K562 (cell line): ENCODE data around the gene CEND1. TPM values are rescaled to one million over a fixed set of nuclear protein-coding genes. Genes with fewer than 3 reads are reported as not detected.

Experiments used
- ATAC-seq: fragments of 200-7000 bp; cut with Tn5 transposase; 3 replicates; pipeline ENCODE4 v1.9.1; 2020; ENCODE audit warnings: moderate library complexity
- BruUV-seq: library from RNA; stranded (reverse); fragments of 400-500 nt; replicated peaks from 2 replicates; lab custom pipeline; 2021; lab: Mats Ljungman, UMichigan
- CTCF ChIA-PET: fragments of 300-600 bp; formaldehyde crosslinking; extraction: SDS; loops from one replicate; lab custom pipeline; 2021; ENCODE audit warnings: low intra/inter-chr PET ratio; lab: Yijun Ruan, JAX
- POLR2A ChIA-PET: fragments of 300-600, 350-650 bp; sonication (Branson Sonifier 250); formaldehyde crosslinking; extraction: SDS; loops from one replicate; lab custom pipeline; 2021; ENCODE audit warnings: antibody characterized with exemption, inconsistent platforms; lab: Yijun Ruan, JAX
- DNase-seq, 4 experiments: peaks; one replicate each; pipeline versions ENCODE4 v3.0.0 to v3.0.0-alpha.2; 2011 to 2018; ENCODE audit warnings: low spot score in 3 of 4, mixed read lengths in 3 of 4; ENCODE audit errors: extremely low read depth in 1 of 4
- FAIRE-seq: peaks from 2 replicates; lab custom pipeline; 2011; peaks lifted over from hg19 to GRCh38; lab: Jason Lieb, UNC
- H2AFZ ChIP-seq: 2 replicates; pipeline ENCODE4 v1.6.0; 2011; ENCODE audit warnings: low read depth, low read length, control low read depth, inconsistent platforms
- H3K27ac ChIP-seq: fragments of 200-600 bp; 3 replicates; pipeline ENCODE4 v1.8.0; 2011; ENCODE audit warnings: low read depth, mild to moderate bottlenecking, control low read depth, inconsistent platforms, low read length, moderate library complexity, mixed read lengths; ENCODE audit errors: extremely low read depth
- H3K27me3 ChIP-seq, 2 experiments: fragments of 300-600 bp in 1 of 2; 2 replicates in 1 of 2; 3 replicates in 1 of 2; pipeline versions ENCODE4 v1.6.0 to v1.8.0; 2011; ENCODE audit warnings: inconsistent platforms in 2 of 2, low read length in 2 of 2, mild to moderate bottlenecking in 1 of 2, mixed read lengths in 1 of 2, moderate library complexity in 1 of 2; ENCODE audit not compliant: control insufficient read depth in 2 of 2, insufficient read depth in 2 of 2
- H3K36me3 ChIP-seq: fragments of 300-600 bp; 3 replicates; pipeline ENCODE4 v1.8.0; 2011; ENCODE audit warnings: mild to moderate bottlenecking, low read length, inconsistent platforms; ENCODE audit not compliant: control insufficient read depth, insufficient read depth
- H3K4me1 ChIP-seq, 2 experiments: fragments of 200-600 bp in 1 of 2; replicated peaks in 1 of 2; 2 replicates in 1 of 2; 3 replicates in 1 of 2; pipeline versions ENCODE4 v1.5.1 to v1.8.0; 2011; ENCODE audit warnings: inconsistent platforms in 2 of 2, low read length in 2 of 2, mild to moderate bottlenecking in 1 of 2, mixed read lengths in 1 of 2, moderate library complexity in 1 of 2; ENCODE audit not compliant: control insufficient read depth in 2 of 2, insufficient read depth in 2 of 2
- H3K4me2 ChIP-seq: 2 replicates; pipeline ENCODE4 v1.6.1; 2011; ENCODE audit warnings: low read length, control low read depth, inconsistent platforms, mixed read lengths; ENCODE audit not compliant: insufficient read depth
- H3K4me3 ChIP-seq: fragments of 200-600 bp; sonication (generic), shearing (Covaris generic); 2 replicates; pipeline ENCODE4 v1.5.1; 2016; ENCODE audit warnings: control low read depth, inconsistent platforms
- H3K79me2 ChIP-seq: fragments of 200-600 bp; 3 replicates; pipeline ENCODE4 v1.8.0; 2011; ENCODE audit warnings: low read length, inconsistent platforms; ENCODE audit not compliant: control insufficient read depth, insufficient read depth
- H3K9ac ChIP-seq, 2 experiments: 2 replicates each; pipeline versions ENCODE4 v1.6.0 to v1.6.1; 2011; ENCODE audit warnings: low read depth in 2 of 2, low read length in 2 of 2, control low read depth in 1 of 2, inconsistent platforms in 1 of 2, mild to moderate bottlenecking in 1 of 2, mixed read lengths in 1 of 2; ENCODE audit not compliant: insufficient read depth in 1 of 2
- H3K9me1 ChIP-seq: one replicate; pipeline ENCODE4 v1.6.0; 2011; ENCODE audit warnings: inconsistent platforms, mild to moderate bottlenecking, low read length, moderate library complexity; ENCODE audit not compliant: control insufficient read depth, insufficient read depth
- H3K9me3 ChIP-seq: replicated peaks from 2 replicates; pipeline ENCODE4 v1.5.1; 2011; ENCODE audit warnings: low read depth, low read length, inconsistent platforms; ENCODE audit not compliant: control insufficient read depth, insufficient read depth
- H4K20me1 ChIP-seq: replicated peaks from 2 replicates; pipeline ENCODE4 v1.6.1; 2011; ENCODE audit warnings: low read length, inconsistent platforms, mixed read lengths; ENCODE audit not compliant: control insufficient read depth, insufficient read depth
- NFYB ChIP-seq: IDR thresholded peaks from 2 replicates; pipeline ENCODE4 v1.6.1; 2011; ENCODE audit warnings: mild to moderate bottlenecking, moderate library complexity; ENCODE audit not compliant: insufficient read length; ENCODE audit errors: extremely low read depth
- POLR2G ChIP-seq: fragments of 200-400 bp; formaldehyde crosslinking; IDR thresholded peaks from 2 replicates; pipeline ENCODE4 v1.6.1; 2017; ENCODE audit warnings: low read depth, mild to moderate bottlenecking, antibody characterized with exemption, low read length, moderate library complexity
- TFAM ChIP-seq: fragments of 250-450 bp; sonication (Bioruptor Pico); conservative IDR thresholded peaks from 2 replicates; pipeline ENCODE4 v1.5.0; 2021; ENCODE audit warnings: mild to moderate bottlenecking, moderate library complexity
- ZBTB2 ChIP-seq: fragments of 450-650 bp; IDR thresholded peaks from 2 replicates; pipeline ENCODE4 v1.6.1; 2016; ENCODE audit warnings: antibody characterized with exemption
- ZNF224 ChIP-seq: sonication (generic); formaldehyde crosslinking; IDR thresholded peaks from 2 replicates; pipeline ENCODE4 v1.8.0; 2022; ENCODE audit warnings: mild to moderate bottlenecking, missing genetic modification reagents
- ZNF311 ChIP-seq: fragments of 250-450 bp; sonication (Bioruptor Pico); IDR thresholded peaks from 2 replicates; pipeline ENCODE4 v1.4.0; 2020; ENCODE audit warnings: mild to moderate bottlenecking, moderate library complexity
- WGBS: fragments of 100-300 bp; shearing (Covaris generic); methylation state at CpG from one replicate; pipeline ENCODE4 v1.1.6; 2016; ENCODE audit warnings: low coverage, mixed read lengths; ENCODE audit not compliant: insufficient coverage; ENCODE audit errors: missing lambda C conversion rate; 5-methylcytosine and 5-hydroxymethylcytosine counted together
- in situ Hi-C: fragments of 300-500 bp; cut with MboI; formaldehyde crosslinking; loops from 4 replicates; pipeline ENCODE4 v1.15.0; 2018; ENCODE audit warnings: inconsistent platforms, mixed read lengths
- intact Hi-C: fragments of 100-400 bp; cut with micrococcal nuclease; formaldehyde crosslinking; loops from 2 replicates; pipeline ENCODE4 v1.14.2; 2022
- polyA plus RNA-seq, 8 experiments: library from polyadenylated mRNA; depleted of rRNA in 4 of 8; stranded (reverse) in 5 of 8; unstranded in 3 of 8; fragments of >200 nt; fragmentation: Nextera tagmentation in 2 of 8; fragmentation: Illumina TruSeq in 1 of 8; extraction: Ambion mirVana in 2 of 8; extraction: Trizol in 1 of 8; gene quantifications; 2 replicates each; pipeline versions ENCODE4 v1.2.1 to v1.2.3, GENCODE V29; 2011 to 2014; ENCODE audit warnings: inconsistent platforms in 1 of 8, missing spikeins in 1 of 8
- total RNA-seq, 7 experiments: library from RNA; depleted of rRNA in 6 of 7; stranded (reverse); fragments of >200 nt in 6 of 7; fragmentation: Illumina TruSeq in 2 of 7; extraction: Trizol in 2 of 7; gene quantifications; 2 replicates each; pipeline versions ENCODE4 v1.2.1 to v1.2.3, GENCODE V29; 2011 to 2021; ENCODE audit warnings: low replicate concordance in 1 of 7

Gene CEND1
- total and polyA plus RNA-seq, 9 of the 15 experiments (the other 6 are each of a cell fraction or from before 2014, with no cell fraction given), result 0.13 to 0.18 (median 0.16) TPM; not detected in 6

GRCh38 chr11:792535-792821, 2.6 kb upstream of the CEND1 start:
- in situ Hi-C loops, result no loop called here
- FAIRE-seq, result no peak

More at GRCh38 chr11:792535-792821, 2.6 kb upstream of the CEND1 start:
- no peaks in the 10 kb centered on the region for H3K9me3 ChIP-seq
- no peak overlapping the region for H3K4me2 ChIP-seq
- peaks cover 7 to 89% of the 10 kb centered on the region in 2 experiments for H3K4me1 ChIP-seq
- ChIA-PET POLR2A (interaction anchor here (0.5 to 0.7 kb wide), 2 partner anchors 8 to 34 kb away, joined by 3 to 5 read pairs; no protein-coding TSS in a partner anchor), CTCF (no interaction called here)
- no TSS peak for BruUV-seq
- intact Hi-C loops, result loop anchor here (10.0 kb wide), 1 partner anchor 228 kb away; the partner anchor contains the start of genes LMNTD2 and RASSF7
- TF ChIP-seq ZBTB2, result no peak
- TF ChIP-seq ZNF224, result no peak
- peak; percentile 40; the same call in 1 of the 2 replicates for TF ChIP-seq POLR2G
- TF ChIP-seq NFYB, result no peak
- no peak for TF ChIP-seq TFAM (CRISPR knock-in tag)
- no peak for TF ChIP-seq ZNF311 (CRISPR knock-in tag)
- no peak for ATAC-seq
- peaks cover 23% of the 10 kb centered on the region for H3K79me2 ChIP-seq
- H2AFZ ChIP-seq, result no peak overlapping the region
- H3K36me3 ChIP-seq, result peaks cover 31% of the 10 kb centered on the region; the same call in 1 of the 3 replicates
- DNase-seq, result no peak
- no peaks in the 10 kb centered on the region for H4K20me1 ChIP-seq
- no CpG with 5 or more reads among the region's 15 CpGs for WGBS
- no peak overlapping the region for H3K9ac ChIP-seq
- no peak overlapping the region for H3K27ac ChIP-seq
- no peaks in the 10 kb centered on the region for H3K27me3 ChIP-seq
- peaks cover 3% of the 10 kb centered on the region for H3K9me1 ChIP-seq
- H3K4me3 ChIP-seq, result no peak overlapping the region
